HG03354 (cell line): ENCODE results near the gene PTGER4.
A peak's percentile ranks its signal among the peaks of the same experiment; 100 is the strongest.

Experiments used
- ATAC-seq: cut with Tn5 transposase; IDR thresholded peaks from one replicate; pipeline ENCODE4 v1.9.1; 2021; ENCODE audit warnings: mild to moderate bottlenecking; ENCODE audit not compliant: unreplicated experiment, poor library complexity, severe bottlenecking

The PTGER4 gene

GRCh38 chr5:40736103-40736875, 56.6 kb downstream of the PTGER4 start:
- ATAC-seq, result peak; percentile 82

GRCh38 chr5:40738502-40738901, 58.8 kb downstream of the PTGER4 start:
- no peak for ATAC-seq
